GM23338 (cell line): ENCODE measurements around the gene NFIB.

Source experiments
- CREB1 ChIP-seq: fragments of 250-450 bp; sonication (Bioruptor Pico); IDR thresholded peaks from 2 replicates; pipeline ENCODE4 v1.5.0; 2020; ENCODE audit warnings: low read depth, mild to moderate bottlenecking, moderate library complexity
- CTCF ChIP-seq, 2 experiments: fragments of 200-600 bp in 1 of 2; sonication (generic) in 1 of 2; conservative IDR thresholded peaks; 2 replicates each; pipeline versions ENCODE4 v1.5.1 to v1.6.1; 2016 to 2017; ENCODE audit warnings: antibody characterized with exemption in 2 of 2, low read depth in 2 of 2, mild to moderate bottlenecking in 2 of 2, moderate library complexity in 1 of 2
- ETS1 ChIP-seq: IDR thresholded peaks from 2 replicates; pipeline ENCODE4 v1.6.1; 2016; ENCODE audit warnings: antibody characterized with exemption
- EZH2 ChIP-seq: fragments of 200-600 bp; sonication (generic); IDR thresholded peaks from one replicate; pipeline ENCODE4 v1.8.0; 2017; ENCODE audit warnings: antibody characterized with exemption, mild to moderate bottlenecking, low read depth; ENCODE audit not compliant: unreplicated experiment
- EZH2phosphoT487 ChIP-seq: fragments of 200-600 bp; sonication (generic); IDR thresholded peaks from one replicate; pipeline ENCODE4 v1.8.1; 2018; ENCODE audit warnings: antibody characterized with exemption; ENCODE audit not compliant: unreplicated experiment
- JUNB ChIP-seq: IDR thresholded peaks from one replicate; pipeline ENCODE4 v1.6.1; 2016; ENCODE audit warnings: antibody characterized with exemption; ENCODE audit not compliant: unreplicated experiment
- POLR2AphosphoS5 ChIP-seq: IDR thresholded peaks from 2 replicates; pipeline ENCODE4 v1.6.1; 2016; ENCODE audit warnings: antibody characterized with exemption, low read depth
- REST ChIP-seq: IDR thresholded peaks from one replicate; pipeline ENCODE4 v1.6.1; 2018; ENCODE audit warnings: antibody characterized with exemption; ENCODE audit not compliant: unreplicated experiment
- STAT1 ChIP-seq: IDR thresholded peaks from one replicate; pipeline ENCODE4 v1.6.1; 2016; ENCODE audit warnings: antibody characterized with exemption; ENCODE audit not compliant: unreplicated experiment

GRCh38 chr9:14112226-14112625, 201.7 kb downstream of the NFIB start:
- TF ChIP-seq CTCF (conservative IDR thresholded peaks at IDR 0.05; ENCODE audit: low read depth in 2 of 2) (no peak), JUNB (no peak), REST (no peak), POLR2AphosphoS5 (no peak), ETS1 (no peak), STAT1 (no peak), EZH2 (no peak), EZH2phosphoT487 (no peak), CREB1 (CRISPR knock-in tag) (no peak)
